Glomerular endothelial cell (primary cell): ENCODE data around the gene ACSS2. TPM values are rescaled to one million over a fixed set of nuclear protein-coding genes. Genes with fewer than 3 reads are reported as not detected.
A peak's percentile ranks its signal among the peaks of the same experiment; 100 is the strongest.
"Not testable (repeated sequence)": the region's sequence is repeated elsewhere in the genome, so short reads cannot be mapped to it uniquely, and the experiment has no call there.

Experiments used
- DNase-seq: peaks from one replicate; pipeline ENCODE4 v3.0.0-alpha.2; 2011; ENCODE audit warnings: low read depth, low spot score; ENCODE audit errors: extremely low read depth
- total RNA-seq: library from RNA; depleted of rRNA; stranded (reverse); fragments of >200 nt; gene quantifications from 2 replicates; pipeline ENCODE4 v1.2.3, GENCODE V29; 2015

ACSS2 gene
- total RNA-seq, 1 donor from 2014 or later: 36.5 TPM

GRCh38 chr20:34872622-34873224, 3.7 kb upstream of the ACSS2 start, which contains the start of gene GGT7:
Gene GGT7 (minus strand): TSS chr20:34872856. CDS start chr20:34872815, 41 bp downstream.
- no peak for DNase-seq

DNA sequence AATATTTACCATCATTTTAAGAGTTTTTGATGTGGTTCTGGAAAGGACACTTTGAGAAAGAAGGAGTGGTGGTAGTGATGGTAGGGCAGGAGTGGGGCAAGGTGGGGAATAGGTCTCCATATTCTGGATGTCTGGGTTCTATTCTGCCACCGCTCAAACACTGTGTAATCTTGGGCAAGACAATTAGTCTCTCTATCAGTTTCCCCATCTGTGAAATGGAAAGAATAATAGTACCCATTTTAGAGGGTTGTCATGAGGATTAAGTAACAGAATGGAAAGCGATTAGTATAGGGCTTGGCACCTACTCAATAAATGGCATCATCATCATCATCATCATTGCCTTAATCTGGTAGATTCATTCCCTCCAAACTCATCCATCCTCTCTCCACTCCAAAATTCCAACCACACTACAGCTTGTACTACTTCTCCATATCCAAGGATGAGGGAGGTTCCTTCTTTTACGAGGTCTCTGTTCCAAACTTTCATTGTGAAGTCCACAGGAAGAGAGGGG, 2.8 kb upstream of the ACSS2 start:
- DNase-seq: no peak

GRCh38 chr20:34874094-34874654, 2.2 kb upstream of the ACSS2 start:
- peak; percentile 67 for DNase-seq

DNA sequence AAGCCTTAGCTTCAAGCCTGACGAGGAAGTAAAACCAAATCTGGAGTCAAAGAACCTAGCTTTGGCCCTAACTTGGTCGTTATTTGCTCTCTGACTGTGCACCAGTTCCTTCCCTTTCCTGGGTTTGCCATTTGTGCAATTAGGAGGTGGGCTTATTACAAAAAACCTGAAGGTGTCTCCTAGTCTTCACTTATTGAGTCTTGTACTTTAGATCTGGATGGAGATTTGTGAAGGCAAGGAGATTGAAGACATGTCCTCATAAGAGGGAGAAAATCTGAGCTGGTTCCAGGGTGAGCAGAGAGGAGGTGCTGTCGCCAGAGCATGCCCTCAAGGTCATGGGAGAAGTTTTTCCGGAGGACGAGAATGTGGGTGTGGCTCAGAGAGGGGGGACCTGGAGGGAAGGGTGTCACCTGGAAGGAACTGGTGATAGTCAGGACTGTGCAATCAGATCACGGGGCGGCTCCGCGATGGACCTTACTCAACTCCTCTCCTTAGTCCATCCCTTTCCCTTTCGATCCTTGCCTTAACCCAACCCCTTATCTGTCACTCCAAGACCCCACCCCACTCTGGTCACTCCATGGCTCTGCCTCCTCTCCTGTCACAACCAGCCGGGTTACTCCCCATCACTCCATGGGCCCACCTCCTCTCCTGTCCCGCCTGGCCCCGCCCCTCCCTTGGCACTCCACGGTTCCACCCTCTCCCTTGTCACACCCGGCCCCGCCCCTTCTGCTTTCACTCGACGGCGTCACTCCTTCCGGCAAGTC, 588 bp upstream of the ACSS2 start:
- no peak for DNase-seq

DNA sequence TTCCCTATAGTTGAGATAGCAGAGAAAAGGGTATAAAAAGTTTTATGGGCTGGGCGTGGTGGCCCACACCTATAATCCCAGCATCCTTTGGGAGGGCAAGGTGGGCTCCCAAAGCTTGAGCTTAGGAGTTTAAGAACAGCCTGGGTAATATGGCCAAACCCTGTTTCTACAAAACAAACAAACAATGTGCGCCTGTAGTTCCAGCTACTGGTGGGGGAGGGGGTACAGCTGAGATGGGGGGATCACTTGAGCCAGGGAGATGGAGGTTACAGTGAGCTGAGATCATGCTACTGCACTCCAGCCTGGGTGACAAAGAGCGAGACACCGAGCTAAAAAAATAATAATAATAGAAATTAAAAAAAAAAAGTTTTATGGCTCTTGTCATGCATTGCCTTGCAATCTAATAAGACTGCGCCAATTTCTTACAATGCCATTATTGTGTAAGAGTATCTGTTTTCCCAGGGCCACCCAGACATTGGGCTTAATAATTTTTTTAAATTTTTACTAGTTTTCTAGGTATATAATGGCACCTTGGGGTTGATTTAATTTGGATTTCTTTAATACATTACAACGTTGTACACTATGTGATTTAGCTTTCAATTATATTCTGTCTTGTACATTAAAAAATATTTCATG, 3.9 kb downstream of the ACSS2 start:
- no peak for DNase-seq

DNA sequence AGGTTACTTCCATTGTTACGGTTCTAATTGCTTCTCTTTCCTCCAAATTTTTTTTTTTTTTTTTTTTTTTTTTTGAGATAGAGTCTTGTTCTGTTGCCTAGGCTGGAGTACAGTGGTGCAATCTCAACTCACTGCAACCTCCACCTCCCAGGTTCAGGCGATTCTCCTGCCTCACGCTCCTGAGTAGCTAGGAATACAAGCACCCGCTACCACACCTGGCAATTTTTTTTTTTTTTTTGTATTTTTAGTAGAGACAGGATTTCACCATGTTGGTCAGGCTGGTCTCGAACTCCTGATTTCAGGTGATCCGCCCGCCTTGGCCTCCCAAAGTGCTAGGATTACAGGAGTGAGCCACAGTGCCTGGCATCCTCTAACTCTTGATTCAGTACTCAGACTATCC, 4.6 kb downstream of the ACSS2 start:
- not testable (repeated sequence) for DNase-seq

DNA sequence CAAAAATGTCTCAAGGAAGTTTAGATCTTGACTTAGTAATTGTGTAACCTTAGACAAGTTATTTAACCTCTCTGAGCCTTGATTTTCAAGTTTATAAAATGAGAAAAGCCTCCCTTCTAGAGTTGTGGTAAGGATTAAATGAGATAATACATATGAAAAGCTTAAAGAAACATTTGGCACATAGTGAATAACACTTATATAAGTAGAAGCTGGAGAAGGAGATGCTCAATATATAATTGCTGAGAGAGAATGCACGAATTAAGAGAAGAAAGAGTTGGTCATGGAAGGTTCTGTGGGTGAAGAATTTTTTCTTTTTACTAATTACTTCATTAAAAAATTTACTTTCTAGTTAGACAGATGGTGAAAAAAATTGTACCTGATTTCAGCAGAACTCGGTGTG, 5.3 kb downstream of the ACSS2 start:
- DNase-seq: no peak

DNA sequence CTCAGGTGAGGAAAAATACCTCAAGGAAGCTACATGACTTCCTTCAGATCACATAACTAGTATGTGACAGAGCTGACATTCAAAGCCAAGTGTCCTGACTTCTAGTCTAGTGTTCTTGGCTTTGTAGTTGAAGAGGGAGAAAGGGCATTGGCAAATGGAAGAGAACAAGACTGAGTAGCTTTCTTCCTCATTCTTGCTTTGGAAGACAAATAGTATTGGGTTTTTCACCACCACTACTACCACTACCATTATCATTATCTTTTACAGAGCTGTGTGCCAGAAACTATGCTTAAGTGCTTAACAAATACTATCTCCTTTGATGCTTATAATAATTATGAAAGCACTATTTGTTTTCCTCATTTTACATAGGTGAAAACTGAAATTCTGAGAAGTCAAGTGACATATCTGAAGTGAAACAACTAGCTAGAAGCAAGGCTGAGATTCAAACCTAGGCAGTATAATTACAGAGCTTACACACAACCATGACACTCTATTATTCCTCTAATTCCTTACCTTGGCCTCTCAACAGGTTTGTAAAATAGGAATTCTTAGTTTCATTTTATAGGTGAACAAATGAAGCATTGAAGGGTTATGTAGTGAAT, 6.8 kb downstream of the ACSS2 start:
- no peak for DNase-seq

- DNase-seq: no peak
Observed at GRCh38 chr20:34883809-34884208, 7.4 kb downstream of the ACSS2 start.

DNA sequence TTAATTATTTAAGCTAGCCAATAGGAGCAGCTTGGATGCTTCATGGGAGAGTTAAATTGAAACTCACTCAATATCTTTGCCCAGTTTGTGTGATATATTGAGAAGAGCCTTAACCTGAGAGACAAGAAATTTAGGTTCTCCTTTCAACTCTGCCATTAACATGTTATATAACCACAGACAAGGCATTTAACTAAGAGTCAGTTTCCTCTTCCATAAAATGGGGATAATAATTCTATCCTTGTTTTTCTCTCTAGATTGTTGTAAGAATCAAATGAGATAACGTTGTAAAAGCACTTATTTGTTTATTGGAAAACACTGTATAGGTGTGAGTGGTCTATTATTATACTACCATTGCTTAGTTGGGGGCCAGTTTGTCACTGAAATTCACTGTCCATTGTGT, 7.8 kb downstream of the ACSS2 start:
- DNase-seq: no peak

DNA sequence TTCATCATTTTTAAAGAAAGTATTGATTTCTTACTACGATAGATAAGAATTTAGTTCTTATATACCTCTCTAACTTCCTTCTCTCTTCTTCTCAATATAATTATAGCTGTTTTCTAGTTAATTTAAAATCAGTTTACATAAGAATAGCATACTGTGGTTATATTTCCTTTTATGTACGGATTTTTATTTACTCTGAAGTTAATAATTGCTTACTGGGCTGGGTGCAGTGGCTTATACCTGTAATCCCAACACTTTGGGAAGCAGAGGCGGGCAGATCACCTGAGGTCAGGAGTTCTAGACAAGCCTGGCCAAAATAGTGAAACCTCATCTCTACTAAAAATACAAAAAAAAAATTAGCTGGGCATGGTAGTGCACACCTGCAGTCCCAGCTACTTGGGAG, 9.7 kb downstream of the ACSS2 start:
- no peak for DNase-seq

- DNase-seq: no peak
Observed at GRCh38 chr20:34887023-34887422, 10.6 kb downstream of the ACSS2 start.

GRCh38 chr20:34888468-34888867, 12.1 kb downstream of the ACSS2 start:
- no peak for DNase-seq

- no peak for DNase-seq
Observed at GRCh38 chr20:34891166-34892062, 15.0 kb downstream of the ACSS2 start.

DNA sequence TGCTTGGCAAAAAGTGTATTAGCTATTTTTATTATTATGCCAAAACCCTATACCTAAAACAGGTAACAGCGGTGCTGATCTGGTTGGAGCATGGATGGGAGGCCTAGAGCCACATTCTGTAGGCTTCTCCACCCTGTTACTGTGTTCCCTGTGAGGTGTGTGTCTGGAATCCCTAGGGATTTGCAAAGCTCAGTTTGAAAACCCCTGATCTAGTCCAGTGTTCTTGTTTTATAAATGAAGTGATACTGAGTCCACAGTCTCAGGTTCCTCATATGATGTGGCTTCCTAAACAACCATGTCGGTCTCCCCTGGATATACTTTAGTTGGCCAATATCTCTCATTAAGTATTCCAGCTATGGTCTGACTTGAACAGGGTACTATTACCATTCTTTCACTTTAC, 16.3 kb downstream of the ACSS2 start:
- DNase-seq: no peak

DNA sequence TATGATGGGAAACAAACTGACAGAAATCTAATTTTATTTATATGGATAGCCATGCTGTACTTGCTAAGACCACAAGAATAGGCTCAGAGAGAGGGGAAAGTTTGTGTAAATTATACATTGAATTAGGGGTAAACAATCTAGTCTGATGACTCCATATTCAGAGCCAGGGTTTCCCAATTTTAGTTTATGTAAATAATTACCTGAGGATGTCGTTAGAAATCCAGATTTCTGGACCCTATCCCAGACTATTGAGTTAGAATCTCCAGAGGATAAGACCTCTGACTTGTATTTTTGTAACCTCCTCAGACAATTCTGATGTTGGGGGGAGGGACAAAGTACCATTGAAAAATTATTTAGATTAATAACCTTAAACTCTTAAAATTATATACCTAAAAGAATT, 18.3 kb downstream of the ACSS2 start:
- DNase-seq: no peak

- no peak for DNase-seq
Observed at GRCh38 chr20:34895465-34895864, 19.1 kb downstream of the ACSS2 start.

GRCh38 chr20:34896086-34896621, 19.7 kb downstream of the ACSS2 start:
- DNase-seq: no peak

DNA sequence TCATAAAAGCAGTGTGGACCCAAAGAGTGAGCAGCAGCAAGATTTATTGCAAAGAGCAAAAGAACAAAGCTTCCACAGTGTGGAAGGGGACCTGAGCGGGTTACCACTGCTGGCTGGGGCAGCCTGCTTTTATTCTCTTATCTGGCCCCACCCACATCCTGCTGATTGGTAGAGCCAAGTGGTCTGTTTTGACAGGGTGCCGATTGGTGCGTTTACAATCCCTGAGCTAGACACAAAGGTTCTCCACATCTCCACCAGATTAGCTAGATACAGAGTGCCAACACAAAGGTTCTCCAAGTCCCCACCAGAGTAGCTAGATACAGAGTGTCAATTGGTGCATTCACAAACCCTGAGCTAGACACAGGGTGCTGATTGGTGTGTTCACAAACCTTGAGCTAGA, 21.7 kb downstream of the ACSS2 start:
- DNase-seq: not testable (repeated sequence)

DNA sequence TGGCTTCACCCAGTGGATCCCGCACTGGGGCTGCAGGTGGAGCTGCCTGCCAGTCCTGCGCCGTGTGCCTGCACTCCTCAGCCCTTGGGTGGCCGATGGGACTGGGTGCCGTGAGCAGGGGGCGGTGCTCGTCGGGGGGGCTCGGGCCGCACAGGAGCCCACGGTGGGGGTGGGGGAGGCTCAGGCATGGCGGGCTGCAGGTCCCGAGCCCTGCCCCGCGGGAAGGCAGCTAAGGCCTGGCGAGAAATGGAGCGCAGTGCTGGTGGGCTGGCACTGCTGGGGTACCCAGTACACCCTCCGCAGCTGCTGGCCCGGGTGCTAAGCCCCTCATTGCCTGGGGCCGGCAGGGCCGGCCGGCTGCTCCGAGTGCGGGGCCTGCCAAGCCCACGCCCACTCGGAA, 22.3 kb downstream of the ACSS2 start:
- DNase-seq: not testable (repeated sequence)
